Smooth muscle cell (in vitro differentiated cells): ENCODE data around the gene MYO3B. TPM values are rescaled to one million over a fixed set of nuclear protein-coding genes. Genes with fewer than 3 reads are reported as not detected.

ENCODE experiments used
- DNase-seq: peaks from one replicate; lab custom pipeline; 2025; ENCODE audit not compliant: unreplicated experiment; lab: John Stamatoyannopoulos, UW
- H2AFZ ChIP-seq: fragments of 200-600 bp; sonication (generic); 2 replicates; pipeline ENCODE4 v1.6.0; 2016; ENCODE audit warnings: antibody characterized with exemption, low read depth, mild to moderate bottlenecking
- H3F3A ChIP-seq: fragments of 200-600 bp; sonication (generic); 2 replicates; pipeline ENCODE4 v1.6.0; 2017; ENCODE audit warnings: antibody characterized with exemption, low read depth
- H3K27ac ChIP-seq: fragments of 200-600 bp; sonication (generic); 2 replicates; pipeline ENCODE4 v1.5.1; 2016; ENCODE audit warnings: low read depth, mild to moderate bottlenecking
- H3K27me3 ChIP-seq: fragments of 200-600 bp; sonication (generic); 2 replicates; pipeline ENCODE4 v1.6.1; 2016; ENCODE audit warnings: low read depth, mild to moderate bottlenecking
- H3K36me3 ChIP-seq: fragments of 200-600 bp; sonication (generic); 2 replicates; pipeline ENCODE4 v1.5.1; 2016; ENCODE audit warnings: low read depth
- H3K4me1 ChIP-seq: fragments of 200-600 bp; sonication (generic); 2 replicates; pipeline ENCODE4 v1.5.1; 2016; ENCODE audit warnings: low read depth
- H3K4me2 ChIP-seq: fragments of 200-600 bp; sonication (generic); 2 replicates; pipeline ENCODE4 v1.6.0; 2016; ENCODE audit warnings: mild to moderate bottlenecking
- H3K4me3 ChIP-seq: fragments of 200-600 bp; sonication (generic); 2 replicates; pipeline ENCODE4 v1.5.1; 2016; ENCODE audit warnings: mild to moderate bottlenecking
- H3K79me2 ChIP-seq: fragments of 200-600 bp; sonication (generic); 2 replicates; pipeline ENCODE4 v1.6.0; 2016; ENCODE audit warnings: low read depth, mild to moderate bottlenecking
- H3K9ac ChIP-seq: fragments of 200-600 bp; sonication (generic); 2 replicates; pipeline ENCODE4 v1.6.0; 2016; ENCODE audit warnings: low read depth
- H3K9me3 ChIP-seq: fragments of 200-600 bp; sonication (generic); replicated peaks from 2 replicates; pipeline ENCODE4 v1.5.1; 2016; ENCODE audit warnings: low read depth
- H4K20me1 ChIP-seq: fragments of 200-600 bp; sonication (generic); 2 replicates; pipeline ENCODE4 v1.6.0; 2016; ENCODE audit warnings: low read depth
- WGBS: methylation state at CpG from one replicate; pipeline ENCODE4 v1.1.7; 2016; ENCODE audit warnings: low lambda C conversion rate; 5-methylcytosine and 5-hydroxymethylcytosine counted together
- polyA plus RNA-seq: library from polyadenylated mRNA; unstranded; fragments of >200 nt; fragmentation: Nextera tagmentation; extraction: Ambion mirVana; gene quantifications from 2 replicates; pipeline ENCODE4 v1.2.1, GENCODE V29; 2016
- total RNA-seq: library from RNA; depleted of rRNA; stranded (reverse); fragments of >200 nt; gene quantifications from 2 replicates; pipeline ENCODE4 v1.2.3, GENCODE V29; 2014
- TF ChIP-seq, protein P1 (sequence below): fragments of 200-600 bp; sonication (generic); IDR thresholded peaks from 2 replicates; pipeline ENCODE4 v1.5.1; 2017; ENCODE audit warnings: borderline replicate concordance, mild to moderate bottlenecking, antibody characterized with exemption; ENCODE audit not compliant: insufficient read depth, poor library complexity, severe bottlenecking

Gene MYO3B
- total and polyA plus RNA-seq, 2 experiments from 2014 or later: 0.47 to 3.1 TPM

GRCh38 chr2:170339322-170339721, 161.4 kb downstream of the MYO3B start:
- WGBS: 60% methylated on average over 7 of the region's 7 CpGs
- no peaks in the 10 kb centered on the region for H3F3A ChIP-seq
- H3K9me3 ChIP-seq: no peaks in the 10 kb centered on the region
- no peak overlapping the region for H3K4me3 ChIP-seq
- DNase-seq: no peak
- no peak overlapping the region for H3K9ac ChIP-seq
- no peak overlapping the region for H3K27ac ChIP-seq
- no peak overlapping the region for H2AFZ ChIP-seq
- no peak overlapping the region for H3K4me2 ChIP-seq
- no peaks in the 10 kb centered on the region for H3K79me2 ChIP-seq
- H3K27me3 ChIP-seq: no peaks in the 10 kb centered on the region
- H3K36me3 ChIP-seq: no peaks in the 10 kb centered on the region
- H4K20me1 ChIP-seq: no peaks in the 10 kb centered on the region
- peaks cover 13% of the 10 kb centered on the region for H3K4me1 ChIP-seq
- TF ChIP-seq, protein P1, sequence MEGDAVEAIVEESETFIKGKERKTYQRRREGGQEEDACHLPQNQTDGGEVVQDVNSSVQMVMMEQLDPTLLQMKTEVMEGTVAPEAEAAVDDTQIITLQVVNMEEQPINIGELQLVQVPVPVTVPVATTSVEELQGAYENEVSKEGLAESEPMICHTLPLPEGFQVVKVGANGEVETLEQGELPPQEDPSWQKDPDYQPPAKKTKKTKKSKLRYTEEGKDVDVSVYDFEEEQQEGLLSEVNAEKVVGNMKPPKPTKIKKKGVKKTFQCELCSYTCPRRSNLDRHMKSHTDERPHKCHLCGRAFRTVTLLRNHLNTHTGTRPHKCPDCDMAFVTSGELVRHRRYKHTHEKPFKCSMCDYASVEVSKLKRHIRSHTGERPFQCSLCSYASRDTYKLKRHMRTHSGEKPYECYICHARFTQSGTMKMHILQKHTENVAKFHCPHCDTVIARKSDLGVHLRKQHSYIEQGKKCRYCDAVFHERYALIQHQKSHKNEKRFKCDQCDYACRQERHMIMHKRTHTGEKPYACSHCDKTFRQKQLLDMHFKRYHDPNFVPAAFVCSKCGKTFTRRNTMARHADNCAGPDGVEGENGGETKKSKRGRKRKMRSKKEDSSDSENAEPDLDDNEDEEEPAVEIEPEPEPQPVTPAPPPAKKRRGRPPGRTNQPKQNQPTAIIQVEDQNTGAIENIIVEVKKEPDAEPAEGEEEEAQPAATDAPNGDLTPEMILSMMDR: no peak

- Histone ChIP-seq H3K4me3 (no peak overlapping the region), H3K27me3 (no peaks in the 10 kb centered on the region), H3K9me3 (no peaks in the 10 kb centered on the region), H3K4me1 (peaks cover 13% of the 10 kb centered on the region), H2AFZ (no peak overlapping the region), H3K4me2 (no peak overlapping the region), H3K27ac (no peak overlapping the region), H3F3A (no peaks in the 10 kb centered on the region), H3K9ac (no peak overlapping the region), H3K79me2 (no peaks in the 10 kb centered on the region), H4K20me1 (no peaks in the 10 kb centered on the region), H3K36me3 (no peaks in the 10 kb centered on the region)
- 54% methylated on average over 5 of the region's 5 CpGs for WGBS
- no peak for DNase-seq
- TF ChIP-seq, protein P1: no peak
Measured at GRCh38 chr2:170339750-170340692, 162.1 kb downstream of the MYO3B start.

DNA sequence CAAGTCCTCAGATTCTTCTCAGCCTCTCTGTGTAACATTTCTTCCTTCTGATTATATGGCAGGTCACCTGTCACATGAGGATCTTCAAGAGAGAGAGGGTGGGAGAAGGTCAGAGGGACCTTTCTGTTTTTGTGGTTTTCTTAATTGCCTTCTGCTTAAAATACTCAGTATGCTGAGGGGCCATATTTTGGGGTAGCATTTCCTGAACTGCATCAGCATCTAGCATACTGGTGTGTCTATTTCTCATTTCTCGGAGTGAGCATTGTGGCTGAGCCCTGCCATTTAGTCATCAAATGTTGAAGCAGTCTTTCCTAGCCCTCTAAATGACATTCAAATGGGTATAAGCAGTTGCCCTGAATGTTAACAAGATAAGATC, 162.7 kb downstream of the MYO3B start:
- H3F3A ChIP-seq: no peaks in the 10 kb centered on the region
- no peak overlapping the region for H3K4me3 ChIP-seq
- no peak overlapping the region for H2AFZ ChIP-seq
- H3K9me3 ChIP-seq: no peaks in the 10 kb centered on the region
- H3K9ac ChIP-seq: no peak overlapping the region
- H3K36me3 ChIP-seq: no peaks in the 10 kb centered on the region
- no peaks in the 10 kb centered on the region for H4K20me1 ChIP-seq
- peaks cover 13% of the 10 kb centered on the region for H3K4me1 ChIP-seq
- no peak overlapping the region for H3K4me2 ChIP-seq
- WGBS: 96% methylated on average over 1 of the region's 1 CpG
- no peak for DNase-seq
- H3K27me3 ChIP-seq: no peaks in the 10 kb centered on the region
- H3K79me2 ChIP-seq: no peaks in the 10 kb centered on the region
- no peak overlapping the region for H3K27ac ChIP-seq
- TF ChIP-seq, protein P1: no peak
